Measurements from ENCODE around the gene VAMP8.

Gene VAMP8

GRCh38 chr2:85545780-85546240 lies 31.6 kb upstream of the VAMP8 start:
- H3K36me3 ChIP-seq (ENCODE audit: control insufficient read depth, insufficient read depth, low read length), result no peaks in the 10 kb centered on the region
- H3K27me3 ChIP-seq (ENCODE audit: control insufficient read depth, insufficient read depth, low read length), result no peaks in the 10 kb centered on the region
- peaks cover 20% of the 10 kb centered on the region for H3K4me1 ChIP-seq
- no peaks in the 10 kb centered on the region for H3K9me3 ChIP-seq (ENCODE audit: control insufficient read depth, low read length)
- no peak overlapping the region for H3K4me2 ChIP-seq (ENCODE audit: low read length)
- no peak overlapping the region for H3K27ac ChIP-seq
- H3K9ac ChIP-seq, result no peak overlapping the region
- TF ChIP-seq, protein P1, sequence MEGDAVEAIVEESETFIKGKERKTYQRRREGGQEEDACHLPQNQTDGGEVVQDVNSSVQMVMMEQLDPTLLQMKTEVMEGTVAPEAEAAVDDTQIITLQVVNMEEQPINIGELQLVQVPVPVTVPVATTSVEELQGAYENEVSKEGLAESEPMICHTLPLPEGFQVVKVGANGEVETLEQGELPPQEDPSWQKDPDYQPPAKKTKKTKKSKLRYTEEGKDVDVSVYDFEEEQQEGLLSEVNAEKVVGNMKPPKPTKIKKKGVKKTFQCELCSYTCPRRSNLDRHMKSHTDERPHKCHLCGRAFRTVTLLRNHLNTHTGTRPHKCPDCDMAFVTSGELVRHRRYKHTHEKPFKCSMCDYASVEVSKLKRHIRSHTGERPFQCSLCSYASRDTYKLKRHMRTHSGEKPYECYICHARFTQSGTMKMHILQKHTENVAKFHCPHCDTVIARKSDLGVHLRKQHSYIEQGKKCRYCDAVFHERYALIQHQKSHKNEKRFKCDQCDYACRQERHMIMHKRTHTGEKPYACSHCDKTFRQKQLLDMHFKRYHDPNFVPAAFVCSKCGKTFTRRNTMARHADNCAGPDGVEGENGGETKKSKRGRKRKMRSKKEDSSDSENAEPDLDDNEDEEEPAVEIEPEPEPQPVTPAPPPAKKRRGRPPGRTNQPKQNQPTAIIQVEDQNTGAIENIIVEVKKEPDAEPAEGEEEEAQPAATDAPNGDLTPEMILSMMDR (IDR thresholded peaks at IDR 0.05), result no peak
- H3K79me2 ChIP-seq, result no peaks in the 10 kb centered on the region
- no peak overlapping the region for H2AFZ ChIP-seq
- H3K4me3 ChIP-seq (ENCODE audit: low read depth, low read length), result no peak overlapping the region

- Histone ChIP-seq H3K4me1 (peaks cover 17% of the 10 kb centered on the region), H3K27me3 (ENCODE audit: control insufficient read depth, insufficient read depth, low read length) (no peaks in the 10 kb centered on the region), H3K36me3 (ENCODE audit: control insufficient read depth, insufficient read depth, low read length) (no peaks in the 10 kb centered on the region), H3K79me2 (no peaks in the 10 kb centered on the region), H3K9ac (no peak overlapping the region), H3K27ac (no peak overlapping the region), H2AFZ (no peak overlapping the region), H3K9me3 (ENCODE audit: control insufficient read depth, low read length) (no peaks in the 10 kb centered on the region), H3K4me2 (ENCODE audit: low read length) (no peak overlapping the region), H3K4me3 (ENCODE audit: low read depth, low read length) (no peak overlapping the region)
- TF ChIP-seq, protein P1 (IDR thresholded peaks at IDR 0.05), result no peak
These were observed 30.1 kb upstream of the VAMP8 start for GRCh38 chr2:85547089-85547858.

DNA sequence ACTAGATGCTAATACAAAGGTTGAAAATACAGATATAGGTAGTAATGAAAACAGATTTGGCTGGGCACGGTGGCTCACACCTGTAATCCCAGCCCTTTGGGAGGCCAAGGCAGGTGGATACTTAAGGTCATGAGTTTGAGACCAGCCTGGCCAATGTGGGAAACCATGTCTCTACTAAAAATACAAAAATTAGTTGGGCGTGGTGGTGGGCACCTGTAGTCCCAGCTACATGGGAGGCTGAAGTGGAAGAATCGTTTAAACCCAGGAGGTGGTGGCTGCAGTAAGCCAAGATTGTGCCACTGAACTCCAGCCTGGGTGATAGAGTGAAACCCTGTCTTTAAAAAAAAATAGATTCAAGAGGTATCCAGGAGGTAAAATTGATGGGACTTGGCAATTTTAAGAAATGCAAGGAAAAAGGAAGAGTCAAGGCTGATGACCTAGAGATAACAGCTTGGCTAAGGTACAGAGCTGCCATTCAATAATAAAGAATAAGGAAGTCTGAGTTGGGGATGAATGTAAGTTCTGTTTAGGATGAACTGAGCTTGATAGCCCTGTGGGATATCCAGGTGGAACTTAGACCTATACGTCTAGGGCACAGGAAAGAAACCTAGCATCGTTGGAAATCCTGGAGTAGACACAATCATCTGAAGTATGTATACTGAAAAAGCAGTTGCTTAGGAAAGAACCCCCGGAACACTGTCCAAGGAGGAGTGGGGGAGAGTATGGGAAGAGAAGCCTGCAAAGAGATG lies 29.4 kb upstream of the VAMP8 start:
- no peaks in the 10 kb centered on the region for H3K9me3 ChIP-seq (ENCODE audit: control insufficient read depth, low read length)
- H3K27me3 ChIP-seq (ENCODE audit: control insufficient read depth, insufficient read depth, low read length), result no peaks in the 10 kb centered on the region
- no peak overlapping the region for H3K27ac ChIP-seq
- H2AFZ ChIP-seq, result no peak overlapping the region
- TF ChIP-seq, protein P1 (IDR thresholded peaks at IDR 0.05), result no peak
- no peak overlapping the region for H3K4me3 ChIP-seq (ENCODE audit: low read depth, low read length)
- H3K79me2 ChIP-seq, result no peaks in the 10 kb centered on the region
- no peak overlapping the region for H3K9ac ChIP-seq
- H3K4me1 ChIP-seq, result peaks cover 14% of the 10 kb centered on the region
- H3K36me3 ChIP-seq (ENCODE audit: control insufficient read depth, insufficient read depth, low read length), result no peaks in the 10 kb centered on the region
- no peak overlapping the region for H3K4me2 ChIP-seq (ENCODE audit: low read length)

DNA sequence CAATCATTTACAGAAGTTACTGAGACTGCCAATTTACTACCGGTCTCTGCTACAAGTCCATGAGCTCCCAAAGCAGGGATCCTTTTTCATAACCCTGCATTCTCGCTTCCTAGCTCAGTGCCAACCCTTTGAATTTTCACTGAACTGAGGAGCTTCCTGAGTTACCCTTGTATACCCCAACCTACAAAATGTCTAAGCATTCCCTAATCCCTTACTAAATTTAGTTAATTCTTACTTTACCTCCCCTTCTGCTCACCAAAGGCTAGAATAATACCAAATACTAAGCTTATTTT lies 28.8 kb upstream of the VAMP8 start:
- Histone ChIP-seq H2AFZ (no peak overlapping the region), H3K4me3 (ENCODE audit: low read depth, low read length) (no peak overlapping the region), H3K4me1 (peaks cover 12% of the 10 kb centered on the region), H3K79me2 (no peaks in the 10 kb centered on the region), H3K9me3 (ENCODE audit: control insufficient read depth, low read length) (no peaks in the 10 kb centered on the region), H3K9ac (no peak overlapping the region), H3K27ac (no peak overlapping the region), H3K4me2 (ENCODE audit: low read length) (no peak overlapping the region), H3K27me3 (ENCODE audit: control insufficient read depth, insufficient read depth, low read length) (no peaks in the 10 kb centered on the region), H3K36me3 (ENCODE audit: control insufficient read depth, insufficient read depth, low read length) (no peaks in the 10 kb centered on the region)
- TF ChIP-seq, protein P1 (IDR thresholded peaks at IDR 0.05), result no peak

All from parathyroid adenoma (tissue), 2 donors.